A549 (cell line): ENCODE results near the gene UBASH3B. TPM values are rescaled to one million over a fixed set of nuclear protein-coding genes. Genes with fewer than 3 reads are reported as not detected.

ENCODE experiments used
- ATAC-seq, 2 experiments: fragments of 200-7000 bp in 1 of 2; fragments of >200 bp in 1 of 2; cut with Nextera tagmentation in 1 of 2; cut with Tn5 transposase in 1 of 2; 3 replicates each; pipeline versions ENCODE4 v1.8.0 to v1.9.1; 2018 to 2020; ENCODE audit warnings: mild to moderate bottlenecking in 1 of 2, moderate library complexity in 1 of 2
- CTCF ChIA-PET: fragments of 300-600 bp; sonication (Branson Sonifier 250); formaldehyde crosslinking; extraction: SDS; loops from one replicate; lab custom pipeline; 2021; ENCODE audit warnings: antibody characterized with exemption, inconsistent platforms; lab: Yijun Ruan, JAX
- POLR2A ChIA-PET: fragments of 350-600 bp; formaldehyde crosslinking; extraction: SDS; loops from one replicate; lab custom pipeline; 2021; ENCODE audit warnings: antibody characterized with exemption, inconsistent platforms; lab: Yijun Ruan, JAX
- DNase-seq, 2 experiments: peaks; one replicate each; pipeline versions ENCODE4 v3.0.0 to v3.0.0-alpha.2; 2011 to 2016; ENCODE audit warnings: low read depth in 1 of 2, low spot score in 1 of 2
- FAIRE-seq: peaks from 2 replicates; lab custom pipeline; 2011; peaks lifted over from hg19 to GRCh38; lab: Jason Lieb, UNC
- H3K27ac ChIP-seq, 2 experiments: fragments of >200 bp; sonication (Bioruptor Twin); formaldehyde crosslinking; 3 replicates each; pipeline ENCODE4 v1.5.1; 2016 to 2017
- H3K4me1 ChIP-seq: fragments of >200 bp; sonication (Bioruptor Twin); formaldehyde crosslinking; 3 replicates; pipeline ENCODE4 v1.6.1; 2016
- H3K4me2 ChIP-seq: fragments of >200 bp; sonication (Bioruptor Twin); formaldehyde crosslinking; 3 replicates; pipeline ENCODE4 v1.6.1; 2016
- H3K4me3 ChIP-seq: fragments of >200 bp; sonication (Bioruptor Twin); formaldehyde crosslinking; 3 replicates; pipeline ENCODE4 v1.5.1; 2016
- H3K9me3 ChIP-seq: fragments of >200 bp; sonication (Bioruptor Twin); formaldehyde crosslinking; 3 replicates; pipeline ENCODE4 v1.6.1; 2016
- BHLHE40 ChIP-seq: IDR thresholded peaks from 2 replicates; pipeline ENCODE4 v1.6.1; 2012; ENCODE audit warnings: low read depth, low read length, inconsistent platforms
- CHD4 ChIP-seq: fragments of 200-600 bp; sonication (generic); IDR thresholded peaks from 2 replicates; pipeline ENCODE4 v1.6.1; 2016; ENCODE audit warnings: antibody characterized with exemption, mild to moderate bottlenecking, borderline replicate concordance
- EHF ChIP-seq: fragments of 250-450 bp; sonication (Bioruptor Pico); IDR thresholded peaks from 2 replicates; pipeline ENCODE4 v1.5.0; 2020; ENCODE audit warnings: mild to moderate bottlenecking
- FOSB ChIP-seq: fragments of 250-450 bp; sonication (Bioruptor Pico); IDR thresholded peaks from 2 replicates; pipeline ENCODE4 v1.5.0; 2020; ENCODE audit warnings: mild to moderate bottlenecking, moderate library complexity
- FOSL2 ChIP-seq, 2 experiments: fragments of 450-650 bp in 1 of 2; fragments of >200 bp in 1 of 2; sonication (Bioruptor Twin) in 1 of 2; formaldehyde crosslinking; IDR thresholded peaks; 2 replicates each; pipeline versions ENCODE4 v1.5.0 to v1.6.1; 2016 to 2020; ENCODE audit warnings: mild to moderate bottlenecking in 1 of 2, moderate library complexity in 1 of 2
- FOXS1 ChIP-seq: fragments of 250-450 bp; sonication (Bioruptor Pico); IDR thresholded peaks from 2 replicates; pipeline ENCODE4 v1.5.0; 2020; ENCODE audit warnings: mild to moderate bottlenecking, moderate library complexity
- HOXA7 ChIP-seq: fragments of 250-450 bp; sonication (Bioruptor Pico); IDR thresholded peaks from 2 replicates; pipeline ENCODE4 v1.5.0; 2020; ENCODE audit warnings: mild to moderate bottlenecking, moderate library complexity
- HOXB13 ChIP-seq: fragments of 250-450 bp; sonication (Bioruptor Pico); IDR thresholded peaks from 2 replicates; pipeline ENCODE4 v1.5.0; 2020; ENCODE audit warnings: low read depth, mild to moderate bottlenecking, moderate library complexity
- KDM5A ChIP-seq: fragments of 200-600 bp; sonication (generic); IDR thresholded peaks from 2 replicates; pipeline ENCODE4 v1.6.1; 2016; ENCODE audit warnings: antibody characterized with exemption, mild to moderate bottlenecking
- NFE2L2 ChIP-seq: fragments of 150-350 bp; conservative IDR thresholded peaks from 2 replicates; pipeline ENCODE4 v1.6.1; 2014; ENCODE audit warnings: low read length
- NPAS2 ChIP-seq: fragments of 250-450 bp; sonication (Bioruptor Pico); IDR thresholded peaks from 2 replicates; pipeline ENCODE4 v1.8.0; 2022; ENCODE audit warnings: mild to moderate bottlenecking, moderate library complexity, borderline replicate concordance
- NR3C1 ChIP-seq: fragments of >200 bp; sonication (Bioruptor Twin); formaldehyde crosslinking; IDR thresholded peaks from 3 replicates; pipeline ENCODE4 v1.6.1; 2017
- RAD21 ChIP-seq, 2 experiments: fragments of >200 bp in 1 of 2; sonication (Bioruptor Twin) in 1 of 2; formaldehyde crosslinking in 1 of 2; IDR thresholded peaks in 1 of 2; conservative IDR thresholded peaks in 1 of 2; 2 replicates in 1 of 2; 3 replicates in 1 of 2; pipeline ENCODE4 v1.6.1; 2012 to 2018; ENCODE audit warnings: inconsistent platforms in 1 of 2
- RCOR1 ChIP-seq: fragments of 150-350 bp; IDR thresholded peaks from 2 replicates; pipeline ENCODE4 v1.6.1; 2014; ENCODE audit warnings: antibody characterized with exemption, low read length, low read depth
- RFX5 ChIP-seq: fragments of 450-650 bp; IDR thresholded peaks from 2 replicates; pipeline ENCODE4 v1.7.1; 2014; ENCODE audit warnings: antibody characterized with exemption, mild to moderate bottlenecking, moderate library complexity
- RNF2 ChIP-seq: fragments of 200-600 bp; sonication (generic); IDR thresholded peaks from 2 replicates; pipeline ENCODE4 v1.6.1; 2016; ENCODE audit warnings: low read depth, mild to moderate bottlenecking, antibody characterized with exemption, moderate library complexity, borderline replicate concordance
- TP53 ChIP-seq: fragments of 250-450 bp; sonication (Bioruptor Pico); IDR thresholded peaks from 2 replicates; pipeline ENCODE4 v1.5.0; 2021; ENCODE audit warnings: mild to moderate bottlenecking, moderate library complexity
- ZNF302 ChIP-seq: fragments of 250-450 bp; sonication (Bioruptor Pico); IDR thresholded peaks from 2 replicates; pipeline ENCODE4 v1.9.0; 2021; ENCODE audit warnings: inconsistent platforms, mild to moderate bottlenecking, moderate library complexity
- WGBS: methylation state at CpG from one replicate; pipeline ENCODE4 v1.1.6; 2017; ENCODE audit errors: missing lambda C conversion rate; 5-methylcytosine and 5-hydroxymethylcytosine counted together
- polyA plus RNA-seq, 4 experiments: library from polyadenylated mRNA; depleted of rRNA in 3 of 4; stranded (reverse); fragments of >200 nt; fragmentation: RNase III in 1 of 4; extraction: RNeasy Plus Mini Kit Qiagen cat#74134 plus additional on column Dnase treatment in 1 of 4; gene quantifications; 2 replicates in 3 of 4; 3 replicates in 1 of 4; pipeline ENCODE4 v1.2.3, GENCODE V29; 2011 to 2017
- TF ChIP-seq, protein P1 (sequence below): fragments of 250-450 bp; sonication (Bioruptor Pico); IDR thresholded peaks from 2 replicates; pipeline ENCODE4 v1.5.0; 2021; ENCODE audit warnings: mild to moderate bottlenecking, moderate library complexity, borderline replicate concordance

Gene UBASH3B
- polyA plus RNA-seq, 2 of the 4 experiments (the other 2 are of a cell fraction) = 33.4 to 43.0 TPM

DNA sequence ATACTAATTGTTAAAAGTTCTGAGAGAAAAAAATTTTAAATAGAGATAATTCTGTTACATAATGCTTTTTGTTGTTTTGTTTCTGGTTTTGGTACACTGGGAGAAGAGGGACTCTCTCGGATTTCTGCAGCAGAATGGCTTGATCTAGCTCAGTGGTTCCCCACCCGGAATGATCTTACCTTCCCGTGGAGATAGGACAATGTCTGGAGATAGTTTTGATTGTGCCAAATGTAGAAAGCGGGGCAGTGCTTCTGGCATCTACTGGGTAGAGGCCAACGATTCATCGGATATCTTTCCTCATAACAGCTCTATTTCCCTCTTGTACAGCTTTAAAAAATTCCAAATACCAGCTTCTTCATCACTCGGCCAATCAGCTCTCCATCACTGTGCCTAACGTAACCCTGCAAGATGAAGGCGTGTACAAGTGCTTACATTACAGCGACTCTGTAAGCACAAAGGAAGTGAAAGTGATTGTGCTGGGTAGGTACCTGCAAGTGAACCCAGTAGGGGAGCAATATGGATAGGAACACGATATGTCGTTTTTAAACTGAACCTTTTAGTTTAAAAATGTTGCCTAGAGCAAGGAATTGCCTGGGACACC is 195.9 kb downstream of the UBASH3B start:
- no peak for TF ChIP-seq KDM5A
- TF ChIP-seq HOXB13 (CRISPR knock-in tag) = no peak
- no peak overlapping the region for H3K4me2 ChIP-seq
- H3K4me1 ChIP-seq = peaks cover 17% of the 10 kb centered on the region
- FAIRE-seq (no peak), DNase-seq (no peak), ATAC-seq (no peak)
- H3K27ac ChIP-seq = no peak overlapping the region
- CTCF ChIA-PET = interaction anchor here (0.6 to 15.0 kb wide), 12 partner anchors 10 to 272 kb away, joined by 3 to 212 read pairs (median 4); no protein-coding TSS in a partner anchor
- no peaks in the 10 kb centered on the region for H3K9me3 ChIP-seq
- WGBS = 80% methylated on average over 12 of the region's 12 CpGs
- H3K4me3 ChIP-seq = no peak overlapping the region
- POLR2A ChIA-PET = interaction anchor here (1.1 kb wide), 1 partner anchor 222 kb away, joined by 3 read pairs; no protein-coding TSS in a partner anchor

DNA sequence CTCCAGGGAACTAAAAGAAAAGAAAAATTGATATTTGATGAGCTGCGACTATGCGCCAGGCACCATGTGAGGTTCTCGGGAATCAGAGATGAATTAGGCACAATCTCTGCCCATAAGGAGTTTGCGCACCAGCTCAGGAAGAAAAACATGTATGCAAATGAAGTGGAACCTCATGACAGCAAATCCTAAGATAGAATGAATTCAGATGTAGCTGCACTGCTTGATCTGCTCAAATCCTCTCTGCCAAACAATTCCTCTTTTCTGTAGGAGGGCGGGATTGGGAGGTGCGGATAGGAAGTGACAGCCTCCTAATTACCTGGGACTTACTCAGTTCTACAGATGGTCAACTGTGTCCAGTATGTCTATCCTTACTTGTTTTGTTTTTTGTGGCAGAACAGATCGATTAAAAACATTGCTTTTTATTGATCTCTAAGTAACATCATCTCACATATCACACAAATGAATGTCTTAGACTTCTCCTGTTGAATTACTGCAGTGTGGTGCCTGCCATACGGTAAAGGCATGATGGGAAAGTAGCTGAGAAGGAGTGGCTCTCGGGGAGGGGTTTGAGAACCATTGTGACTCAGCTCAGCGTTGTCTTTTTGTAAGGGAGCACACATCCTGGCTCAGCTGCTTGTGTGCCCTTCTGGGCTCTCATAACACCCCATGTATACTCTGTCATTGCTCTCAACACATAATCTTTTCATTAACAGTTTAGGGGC is 196.7 kb downstream of the UBASH3B start:
- ChIA-PET CTCF (interaction anchor here (0.6 to 15.0 kb wide), 20 partner anchors 8 to 273 kb away, joined by 3 to 212 read pairs (median 6); no protein-coding TSS in a partner anchor), POLR2A (interaction anchor here (1.1 kb wide), 1 partner anchor 223 kb away, joined by 3 read pairs; no protein-coding TSS in a partner anchor)
- Histone ChIP-seq H3K9me3 (no peaks in the 10 kb centered on the region), H3K4me1 (peaks cover 21% of the 10 kb centered on the region), H3K4me3 (no peak overlapping the region), H3K4me2 (no peak overlapping the region), H3K27ac (peak overlapping the region in 1 of 2 experiments; percentile 69; a peak in 3 of 6 replicates)
- peak in 1 of 2 experiments; percentile 9 for DNase-seq
- TF ChIP-seq RAD21 (conservative IDR thresholded peaks at IDR 0.05 in 1 of 2, IDR thresholded peaks at IDR 0.05 in 1 of 2) = no peak
- no peak for TF ChIP-seq RNF2
- TF ChIP-seq FOSB (CRISPR knock-in tag) = no peak
- TF ChIP-seq NFE2L2 = no peak
- ATAC-seq = no peak
- WGBS = 79% methylated on average over 10 of the region's 10 CpGs
- no peak for FAIRE-seq

DNA sequence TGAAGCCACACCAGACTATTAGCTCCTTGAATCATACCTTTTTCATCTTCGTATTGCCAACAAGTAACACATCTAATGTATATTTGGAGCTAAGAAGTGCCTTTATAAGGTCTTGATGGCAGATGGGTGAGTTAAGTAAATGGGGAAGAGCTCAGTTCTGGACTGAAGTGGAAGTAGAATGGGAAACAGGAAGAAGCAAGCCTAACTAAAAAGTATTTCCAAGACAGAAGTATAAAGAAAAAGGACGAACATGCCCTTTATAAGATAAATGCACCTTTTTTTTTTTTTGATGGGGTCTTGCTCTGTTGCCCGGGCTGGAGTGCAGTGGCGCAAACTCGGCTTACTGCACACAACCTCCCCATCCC is 197.3 kb downstream of the UBASH3B start:
- ChIA-PET CTCF (interaction anchor here (0.6 to 15.0 kb wide), 19 partner anchors 9 to 272 kb away, joined by 3 to 212 read pairs (median 7); no protein-coding TSS in a partner anchor), POLR2A (no interaction called here)
- H3K27ac ChIP-seq = peak overlapping the region in 1 of 2 experiments; percentile 69; a peak in 3 of 6 replicates
- ATAC-seq (no peak), FAIRE-seq (no peak), DNase-seq (no peak)
- no peak for TF ChIP-seq NR3C1
- TF ChIP-seq RNF2 = no peak
- no peak for TF ChIP-seq EHF (CRISPR knock-in tag)
- no peak for TF ChIP-seq FOXS1
- no peak for TF ChIP-seq FOSL2 (IDR thresholded peaks at IDR 0.05)
- TF ChIP-seq FOSL2 (CRISPR knock-in tag; IDR thresholded peaks at IDR 0.05) = no peak
- no peak for TF ChIP-seq RCOR1
- no peak for TF ChIP-seq CHD4
- TF ChIP-seq HOXA7 (CRISPR knock-in tag) = no peak
- TF ChIP-seq, protein P1, sequence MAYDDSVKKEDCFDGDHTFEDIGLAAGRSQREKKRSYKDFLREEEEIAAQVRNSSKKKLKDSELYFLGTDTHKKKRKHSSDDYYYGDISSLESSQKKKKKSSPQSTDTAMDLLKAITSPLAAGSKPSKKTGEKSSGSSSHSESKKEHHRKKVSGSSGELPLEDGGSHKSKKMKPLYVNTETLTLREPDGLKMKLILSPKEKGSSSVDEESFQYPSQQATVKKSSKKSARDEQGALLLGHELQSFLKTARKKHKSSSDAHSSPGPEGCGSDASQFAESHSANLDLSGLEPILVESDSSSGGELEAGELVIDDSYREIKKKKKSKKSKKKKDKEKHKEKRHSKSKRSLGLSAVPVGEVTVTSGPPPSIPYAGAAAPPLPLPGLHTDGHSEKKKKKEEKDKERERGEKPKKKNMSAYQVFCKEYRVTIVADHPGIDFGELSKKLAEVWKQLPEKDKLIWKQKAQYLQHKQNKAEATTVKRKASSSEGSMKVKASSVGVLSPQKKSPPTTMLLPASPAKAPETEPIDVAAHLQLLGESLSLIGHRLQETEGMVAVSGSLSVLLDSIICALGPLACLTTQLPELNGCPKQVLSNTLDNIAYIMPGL (CRISPR knock-in tag) = no peak
- no peak for TF ChIP-seq RFX5
- TF ChIP-seq TP53 (CRISPR knock-in tag) = no peak
- TF ChIP-seq BHLHE40 = no peak
- TF ChIP-seq NPAS2 (CRISPR knock-in tag) = no peak
- TF ChIP-seq ZNF302 (CRISPR knock-in tag) = no peak
- TF ChIP-seq NFE2L2 = no peak
- no peaks in the 10 kb centered on the region for H3K9me3 ChIP-seq
- peaks cover 27% of the 10 kb centered on the region for H3K4me1 ChIP-seq
- no peak overlapping the region for H3K4me3 ChIP-seq
- WGBS = 92% methylated on average over 5 of the region's 5 CpGs
- H3K4me2 ChIP-seq = no peak overlapping the region
